Measurements from ENCODE around the gene C16orf46. TPM values are rescaled to one million over a fixed set of nuclear protein-coding genes. Genes with fewer than 3 reads are reported as not detected.
A peak's percentile ranks its signal among the peaks of the same experiment; 100 is the strongest.

C16orf46 gene
- total RNA-seq, 6 donors from 2014 or later, result 0.76 to 8.4 (median 3.6) TPM; not detected in 1

GRCh38 chr16:81042821-81043220 lies 34.2 kb downstream of the C16orf46 start:
- 88 to 96% methylated on average over 2 of the region's 2 CpGs for WGBS, 2 donors
- Histone ChIP-seq H3K27me3 (no peaks in the 10 kb centered on the region), H3K4me1 (peaks cover 0 to 7% (median 7%) of the 10 kb centered on the region in 4 donors), H3K9me3 (no peaks in the 10 kb centered on the region), H3K36me3 (peaks cover 14 to 49% (median 33%) of the 10 kb centered on the region in 4 donors), H3K27ac (no peak overlapping the region), H3K4me3 (no peak overlapping the region)
- DNase-seq, result no peak
- no peak for TF ChIP-seq POLR2A (IDR thresholded peaks at IDR 0.05)
- TF ChIP-seq POLR2AphosphoS5 (IDR thresholded peaks at IDR 0.05), result no peak
- TF ChIP-seq EP300 (IDR thresholded peaks at IDR 0.05), result no peak
- no peak for ATAC-seq (ENCODE audit: low FRiP score in 2 of 2)

DNA sequence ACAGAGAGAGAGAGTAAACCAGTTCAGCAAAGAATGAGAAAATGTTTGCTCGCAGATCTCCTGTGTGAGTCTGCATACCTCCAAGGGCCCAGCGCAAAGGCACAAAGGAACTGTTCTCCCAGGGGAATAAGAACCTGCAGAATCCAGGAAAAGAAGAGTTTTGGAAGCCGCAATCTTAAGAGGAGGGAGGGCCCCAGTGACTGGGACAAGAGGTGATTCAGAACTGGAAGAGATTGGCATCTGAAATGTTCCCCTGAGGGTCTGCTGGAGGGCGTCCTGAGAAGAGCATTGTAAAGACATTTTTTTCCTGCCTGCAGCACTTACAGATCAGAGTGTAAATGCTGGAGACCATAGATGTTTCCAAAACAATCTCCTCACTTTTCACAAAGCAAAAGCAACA lies 35.3 kb downstream of the C16orf46 start:
- 78 to 89% methylated on average over 4 of the region's 4 CpGs for WGBS, 2 donors
- Histone ChIP-seq H3K4me1 (peaks cover 9 to 18% (median 17%) of the 10 kb centered on the region in 4 donors), H3K9me3 (no peaks in the 10 kb centered on the region), H3K36me3 (peaks cover 14 to 49% (median 33%) of the 10 kb centered on the region in 4 donors), H3K27ac (no peak overlapping the region), H3K4me3 (no peak overlapping the region), H3K27me3 (no peaks in the 10 kb centered on the region)
- DNase-seq (no peak), ATAC-seq (ENCODE audit: low FRiP score in 2 of 2) (no peak)
- TF ChIP-seq, protein P1, sequence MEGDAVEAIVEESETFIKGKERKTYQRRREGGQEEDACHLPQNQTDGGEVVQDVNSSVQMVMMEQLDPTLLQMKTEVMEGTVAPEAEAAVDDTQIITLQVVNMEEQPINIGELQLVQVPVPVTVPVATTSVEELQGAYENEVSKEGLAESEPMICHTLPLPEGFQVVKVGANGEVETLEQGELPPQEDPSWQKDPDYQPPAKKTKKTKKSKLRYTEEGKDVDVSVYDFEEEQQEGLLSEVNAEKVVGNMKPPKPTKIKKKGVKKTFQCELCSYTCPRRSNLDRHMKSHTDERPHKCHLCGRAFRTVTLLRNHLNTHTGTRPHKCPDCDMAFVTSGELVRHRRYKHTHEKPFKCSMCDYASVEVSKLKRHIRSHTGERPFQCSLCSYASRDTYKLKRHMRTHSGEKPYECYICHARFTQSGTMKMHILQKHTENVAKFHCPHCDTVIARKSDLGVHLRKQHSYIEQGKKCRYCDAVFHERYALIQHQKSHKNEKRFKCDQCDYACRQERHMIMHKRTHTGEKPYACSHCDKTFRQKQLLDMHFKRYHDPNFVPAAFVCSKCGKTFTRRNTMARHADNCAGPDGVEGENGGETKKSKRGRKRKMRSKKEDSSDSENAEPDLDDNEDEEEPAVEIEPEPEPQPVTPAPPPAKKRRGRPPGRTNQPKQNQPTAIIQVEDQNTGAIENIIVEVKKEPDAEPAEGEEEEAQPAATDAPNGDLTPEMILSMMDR (IDR thresholded peaks at IDR 0.05), result no peak
- TF ChIP-seq EP300 (IDR thresholded peaks at IDR 0.05) (no peak), POLR2A (IDR thresholded peaks at IDR 0.05) (no peak), POLR2AphosphoS5 (IDR thresholded peaks at IDR 0.05) (no peak)

DNA sequence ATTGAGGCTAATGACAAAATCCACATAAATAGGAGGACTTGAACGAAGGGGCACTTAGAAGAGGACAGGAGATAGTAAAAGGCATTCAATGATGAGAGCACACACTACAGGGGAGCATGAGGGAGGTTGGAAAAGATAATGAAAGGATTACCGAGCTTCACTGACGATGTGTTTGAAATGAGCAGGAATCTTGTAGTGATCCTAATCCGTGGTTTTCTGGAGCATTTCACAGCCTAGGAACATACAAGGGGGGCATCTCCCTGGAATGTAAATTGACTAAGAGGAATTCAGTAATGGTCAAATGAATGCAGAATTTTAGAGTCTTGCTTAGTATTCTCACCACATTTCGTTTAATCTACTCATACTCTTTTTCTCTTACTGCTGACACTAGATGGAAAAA lies 36.2 kb downstream of the C16orf46 start:
- ATAC-seq (ENCODE audit: low FRiP score in 2 of 2) (no peak), DNase-seq (no peak)
- H3K9me3 ChIP-seq, result no peaks in the 10 kb centered on the region
- TF ChIP-seq, protein P1 (IDR thresholded peaks at IDR 0.05), result no peak
- no peak for TF ChIP-seq POLR2A (IDR thresholded peaks at IDR 0.05)
- no peak for TF ChIP-seq EP300 (IDR thresholded peaks at IDR 0.05)
- TF ChIP-seq POLR2AphosphoS5 (IDR thresholded peaks at IDR 0.05), result no peak
- no peak overlapping the region for H3K4me3 ChIP-seq
- H3K27ac ChIP-seq, result no peak overlapping the region
- peaks cover 12 to 22% (median 19%) of the 10 kb centered on the region in 4 donors for H3K4me1 ChIP-seq
- H3K27me3 ChIP-seq, result no peaks in the 10 kb centered on the region
- WGBS, 2 donors, result 88 to 90% methylated on average over 5 of the region's 5 CpGs
- H3K36me3 ChIP-seq, result peaks cover 14 to 49% (median 33%) of the 10 kb centered on the region in 4 donors

GRCh38 chr16:81040131-81040530 lies 36.9 kb downstream of the C16orf46 start:
- Histone ChIP-seq H3K4me3 (no peak overlapping the region), H3K4me1 (peaks cover 16 to 26% (median 21%) of the 10 kb centered on the region in 4 donors), H3K36me3 (peaks cover 8 to 42% (median 31%) of the 10 kb centered on the region in 4 donors), H3K9me3 (no peaks in the 10 kb centered on the region), H3K27me3 (no peaks in the 10 kb centered on the region), H3K27ac (no peak overlapping the region)
- ATAC-seq (ENCODE audit: low FRiP score in 2 of 2) (no peak), DNase-seq (no peak)
- TF ChIP-seq, protein P1 (IDR thresholded peaks at IDR 0.05), result no peak
- TF ChIP-seq POLR2A (IDR thresholded peaks at IDR 0.05), result no peak
- TF ChIP-seq EP300 (IDR thresholded peaks at IDR 0.05), result no peak
- WGBS, 2 donors, result 91 to 94% methylated on average over 2 of the region's 2 CpGs

GRCh38 chr16:81036751-81037350 lies 40.2 kb downstream of the C16orf46 start:
- Histone ChIP-seq H3K36me3 (peaks cover 0 to 9% (median 6%) of the 10 kb centered on the region in 4 donors), H3K9me3 (no peaks in the 10 kb centered on the region), H3K4me1 (peaks cover 17 to 27% (median 21%) of the 10 kb centered on the region in 4 donors), H3K27me3 (no peaks in the 10 kb centered on the region), H3K4me3 (peak overlapping the region; percentile 65 to 91 (median 80)), H3K27ac (peak overlapping the region in 3 of 4 donors; percentile 63 to 84 (median 80))
- ATAC-seq (ENCODE audit: low FRiP score in 2 of 2), result no peak
- TF ChIP-seq, protein P1 (IDR thresholded peaks at IDR 0.05), result no peak
- TF ChIP-seq EP300 (IDR thresholded peaks at IDR 0.05), result no peak
- no peak for DNase-seq
- WGBS, 2 donors, result 22 to 27% methylated on average over 10 of the region's 10 CpGs

All from upper lobe of left lung (tissue), 6 donors.